ES-I3 (cell line): ENCODE results near the gene DNAH6.
"Not testable (repeated sequence)": the region's sequence is repeated elsewhere in the genome, so short reads cannot be mapped to it uniquely, and the experiment has no call there.

ENCODE experiments used
- H3K36me3 ChIP-seq: 2 replicates; pipeline ENCODE4 v1.6.1; 2013; ENCODE audit warnings: mild to moderate bottlenecking, low read length, control low read depth, moderate library complexity; ENCODE audit not compliant: insufficient read depth
- H3K4me1 ChIP-seq: 2 replicates; pipeline ENCODE4 v1.6.1; 2013; ENCODE audit warnings: mild to moderate bottlenecking, control low read depth, low read length; ENCODE audit not compliant: insufficient read depth
- H3K9ac ChIP-seq: 2 replicates; pipeline ENCODE4 v1.6.1; 2013; ENCODE audit warnings: low read depth, mild to moderate bottlenecking, low read length, moderate library complexity
- H3K9me3 ChIP-seq: 2 replicates; pipeline ENCODE4 v1.6.1; 2013; ENCODE audit warnings: mild to moderate bottlenecking, low read length, moderate library complexity; ENCODE audit not compliant: control insufficient read depth, insufficient read depth

Gene DNAH6

GRCh38 chr2:84755096-84755495, 238.8 kb downstream of the DNAH6 start:
- Histone ChIP-seq H3K9ac (no peak overlapping the region), H3K4me1 (peaks cover 3% of the 10 kb centered on the region; the same call in 1 of the 2 replicates), H3K9me3 (no peaks in the 10 kb centered on the region), H3K36me3 (no peaks in the 10 kb centered on the region)

- H3K36me3 ChIP-seq: no peaks in the 10 kb centered on the region
- peaks cover 3% of the 10 kb centered on the region; the same call in 1 of the 2 replicates for H3K4me1 ChIP-seq
- H3K9ac ChIP-seq: no peak overlapping the region
- no peaks in the 10 kb centered on the region for H3K9me3 ChIP-seq
These were observed 241.3 kb downstream of the DNAH6 start for GRCh38 chr2:84757648-84758047.

- Histone ChIP-seq H3K9ac (no peak overlapping the region), H3K4me1 (no peaks in the 10 kb centered on the region)
These were observed 250.5 kb downstream of the DNAH6 start for GRCh38 chr2:84766791-84767190.

GRCh38 chr2:84768840-84769239, 252.5 kb downstream of the DNAH6 start:
- Histone ChIP-seq H3K36me3 (no peaks in the 10 kb centered on the region), H3K9me3 (no peaks in the 10 kb centered on the region), H3K9ac (no peak overlapping the region), H3K4me1 (no peaks in the 10 kb centered on the region)

More at GRCh38 chr2:84766791-84767190, 250.5 kb downstream of the DNAH6 start:
- no peaks in the 10 kb centered on the region for H3K9me3 ChIP-seq
- H3K36me3 ChIP-seq: no peaks in the 10 kb centered on the region

- Histone ChIP-seq H3K9me3 (no peaks in the 10 kb centered on the region), H3K4me1 (no peaks in the 10 kb centered on the region), H3K36me3 (no peaks in the 10 kb centered on the region), H3K9ac (no peak overlapping the region)
These were observed 254.0 kb downstream of the DNAH6 start for GRCh38 chr2:84770280-84770679.

GRCh38 chr2:84771251-84771650, 255.0 kb downstream of the DNAH6 start:
- no peaks in the 10 kb centered on the region for H3K4me1 ChIP-seq
- H3K9me3 ChIP-seq: no peaks in the 10 kb centered on the region
- no peaks in the 10 kb centered on the region for H3K36me3 ChIP-seq
- no peak overlapping the region for H3K9ac ChIP-seq

GRCh38 chr2:84773562-84773961, 257.3 kb downstream of the DNAH6 start:
- not testable (repeated sequence) for H3K9ac ChIP-seq, H3K4me1 ChIP-seq, H3K9me3 ChIP-seq, H3K36me3 ChIP-seq

GRCh38 chr2:84776011-84776410, 259.7 kb downstream of the DNAH6 start:
- Histone ChIP-seq H3K9me3 (no peaks in the 10 kb centered on the region), H3K36me3 (no peaks in the 10 kb centered on the region), H3K4me1 (no peaks in the 10 kb centered on the region), H3K9ac (no peak overlapping the region)

- H3K9me3 ChIP-seq: no peaks in the 10 kb centered on the region
- H3K9ac ChIP-seq: no peak overlapping the region
These were observed 262.8 kb downstream of the DNAH6 start for GRCh38 chr2:84778911-84779690.

GRCh38 chr2:84779781-84780180, 263.5 kb downstream of the DNAH6 start:
- Histone ChIP-seq H3K9me3 (no peaks in the 10 kb centered on the region), H3K4me1 (no peaks in the 10 kb centered on the region), H3K9ac (no peak overlapping the region), H3K36me3 (no peaks in the 10 kb centered on the region)

More at GRCh38 chr2:84778911-84779690, 262.8 kb downstream of the DNAH6 start:
- no peaks in the 10 kb centered on the region for H3K4me1 ChIP-seq
- no peaks in the 10 kb centered on the region for H3K36me3 ChIP-seq

- Histone ChIP-seq H3K9ac (no peak overlapping the region), H3K4me1 (no peaks in the 10 kb centered on the region), H3K9me3 (no peaks in the 10 kb centered on the region)
These were observed 265.8 kb downstream of the DNAH6 start for GRCh38 chr2:84781942-84782716.

GRCh38 chr2:84782717-84783442, 266.6 kb downstream of the DNAH6 start:
- H3K4me1 ChIP-seq: no peaks in the 10 kb centered on the region
- H3K9me3 ChIP-seq: no peaks in the 10 kb centered on the region
- H3K9ac ChIP-seq: no peak overlapping the region
- H3K36me3 ChIP-seq: no peaks in the 10 kb centered on the region

More at GRCh38 chr2:84781942-84782716, 265.8 kb downstream of the DNAH6 start:
- no peaks in the 10 kb centered on the region for H3K36me3 ChIP-seq

GRCh38 chr2:84785950-84786349, 269.7 kb downstream of the DNAH6 start:
- Histone ChIP-seq H3K36me3 (no peaks in the 10 kb centered on the region), H3K4me1 (no peaks in the 10 kb centered on the region), H3K9me3 (no peaks in the 10 kb centered on the region), H3K9ac (no peak overlapping the region)

- Histone ChIP-seq H3K36me3 (no peaks in the 10 kb centered on the region), H3K4me1 (no peaks in the 10 kb centered on the region), H3K9me3 (no peaks in the 10 kb centered on the region), H3K9ac (no peak overlapping the region)
These were observed 270.3 kb downstream of the DNAH6 start for GRCh38 chr2:84786601-84787000.
